Measurements from ENCODE around the gene WFIKKN2.

GRCh38 chr17:50853781-50854180 is 18.4 kb downstream of the WFIKKN2 start:
- TF ChIP-seq CTCF (IDR thresholded peaks at IDR 0.05) = no peak
- TF ChIP-seq ZFX (IDR thresholded peaks at IDR 0.05; ENCODE audit: borderline replicate concordance) = no peak
